Kidney glomerular epithelial cell (primary cell): ENCODE measurements around the gene VPS52.

Experiments used
- DNase-seq: peaks from one replicate; lab custom pipeline; 2025; lab: John Stamatoyannopoulos, UW

VPS52 gene

DNA sequence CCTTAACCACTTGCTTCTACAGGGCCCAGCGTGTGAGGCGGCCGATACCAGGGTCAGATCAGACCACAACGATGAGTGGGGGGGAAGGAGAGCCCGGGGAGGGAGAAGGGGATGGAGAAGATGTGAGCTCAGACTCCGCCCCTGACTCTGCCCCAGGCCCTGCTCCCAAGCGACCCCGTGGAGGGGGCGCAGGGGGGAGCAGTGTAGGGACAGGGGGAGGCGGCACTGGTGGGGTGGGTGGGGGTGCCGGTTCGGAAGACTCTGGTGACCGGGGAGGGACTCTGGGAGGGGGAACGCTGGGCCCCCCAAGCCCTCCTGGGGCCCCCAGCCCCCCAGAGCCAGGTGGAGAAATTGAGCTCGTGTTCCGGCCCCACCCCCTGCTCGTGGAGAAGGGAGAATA, 60.5 kb downstream of the VPS52 start:
- no peak for DNase-seq

GRCh38 chr6:33209856-33210255, 61.8 kb downstream of the VPS52 start:
- DNase-seq, result no peak

GRCh38 chr6:33208091-33208967, 63.3 kb downstream of the VPS52 start, which contains the start of gene RING1:
Gene RING1 (plus strand): TSS chr6:33208500. CDS start chr6:33208823, 323 bp downstream.
- peak; percentile 56 for DNase-seq

- no peak for DNase-seq
Measured at GRCh38 chr6:33207552-33208090, 64.1 kb downstream of the VPS52 start.

GRCh38 chr6:33206864-33207551, 64.7 kb downstream of the VPS52 start:
- DNase-seq, result no peak

DNA sequence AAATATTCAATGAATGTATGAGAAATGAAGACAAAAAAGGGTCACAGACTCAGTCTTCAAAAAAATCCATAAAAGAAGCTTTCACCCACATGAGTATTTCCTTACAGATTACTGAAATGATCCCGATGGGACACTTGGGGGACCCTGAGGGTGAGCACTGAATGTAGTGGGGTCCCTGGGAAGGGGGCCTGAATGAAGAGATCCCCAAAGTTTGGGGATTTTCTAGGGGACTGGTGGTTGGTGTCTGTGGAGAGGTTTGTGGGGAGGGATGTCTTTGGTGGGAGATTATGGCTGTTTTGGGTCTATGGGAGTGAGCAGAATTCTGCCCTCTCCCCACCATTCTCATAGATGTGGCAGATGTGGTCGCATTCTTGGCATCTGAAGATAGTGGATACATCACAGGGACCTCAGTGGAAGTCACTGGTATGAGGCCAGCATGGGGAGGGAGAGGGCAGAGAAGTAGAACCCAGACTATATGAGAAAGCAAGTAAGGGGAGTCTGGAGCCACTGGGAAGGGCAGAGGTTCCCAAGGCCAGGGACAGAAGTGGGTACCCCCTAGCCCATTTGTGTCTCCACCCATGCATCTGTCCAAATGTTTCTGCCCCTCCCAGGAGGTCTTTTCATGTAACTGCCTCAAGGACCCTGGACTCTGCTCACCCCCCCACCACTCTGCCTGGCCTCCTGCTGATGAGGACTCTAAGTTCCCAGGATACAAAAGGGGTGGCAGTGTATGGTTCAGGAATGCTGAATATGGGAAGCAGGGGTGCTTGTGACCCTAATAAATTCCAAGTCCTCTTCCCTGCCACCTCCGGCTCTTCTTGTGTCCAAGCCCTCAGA, 65.4 kb downstream of the VPS52 start:
- DNase-seq, result no peak

- DNase-seq, result peak; percentile 45
Measured at GRCh38 chr6:33205191-33206026, 66.3 kb downstream of the VPS52 start.

- peak; percentile 71 for DNase-seq
Measured at GRCh38 chr6:33204415-33205190, 67.1 kb downstream of the VPS52 start, which contains the start of gene HSD17B8. Gene HSD17B8 (plus strand): TSS chr6:33204655. CDS start chr6:33204669, 14 bp downstream.

DNA sequence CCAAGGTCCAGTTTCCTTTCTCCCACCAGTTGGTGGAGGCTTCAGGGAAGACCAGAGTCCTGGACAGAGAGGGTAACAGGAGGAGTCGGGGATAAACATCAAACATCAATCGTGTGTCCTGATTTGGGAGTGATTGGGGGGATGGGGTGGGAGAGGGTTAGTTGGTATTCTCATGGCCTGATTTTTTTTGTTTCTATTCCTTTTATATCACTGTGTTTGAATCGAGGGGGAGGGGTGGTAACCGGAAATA, 67.6 kb downstream of the VPS52 start:
- no peak for DNase-seq

DNA sequence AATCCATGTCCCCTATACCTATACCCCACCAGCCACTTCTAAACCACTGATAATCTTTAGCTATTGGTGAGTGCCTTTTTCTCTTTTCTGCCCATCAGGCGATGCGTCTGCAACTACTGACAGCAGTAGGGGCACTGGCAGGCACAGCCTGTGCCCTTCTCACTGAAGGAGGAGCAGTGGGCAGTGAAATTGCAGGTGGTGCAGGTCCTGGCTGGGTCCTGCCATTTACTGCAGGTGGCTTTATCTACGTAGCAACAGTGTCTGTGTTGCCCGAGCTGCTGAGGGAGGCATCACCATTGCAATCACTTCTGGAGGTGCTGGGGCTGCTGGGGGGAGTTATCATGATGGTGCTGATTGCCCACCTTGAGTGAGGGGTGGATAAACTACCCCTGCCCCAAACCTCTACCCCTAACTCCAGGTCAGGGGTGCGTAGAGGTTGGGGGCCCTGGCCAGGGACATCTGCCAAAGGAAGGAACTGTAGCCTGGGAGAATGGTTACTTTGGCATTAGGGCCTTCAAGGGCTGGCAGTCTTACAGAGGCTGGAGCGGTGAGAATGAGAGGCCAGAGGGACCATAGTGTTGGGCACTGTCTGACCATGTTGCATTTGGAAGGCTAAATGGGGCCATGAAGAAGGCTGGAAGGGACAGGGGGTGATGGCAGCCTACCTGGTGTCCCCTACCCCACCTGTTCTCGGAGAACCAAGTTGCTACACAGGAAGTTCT, 68.1 kb downstream of the VPS52 start:
- no peak for DNase-seq

GRCh38 chr6:33202799-33203198, 68.9 kb downstream of the VPS52 start:
- no peak for DNase-seq

GRCh38 chr6:33201935-33202334, 69.7 kb downstream of the VPS52 start:
- no peak for DNase-seq

GRCh38 chr6:33201147-33201545, 70.5 kb downstream of the VPS52 start:
- no peak for DNase-seq
